ENCODE measurements around the gene USF2.

- TF ChIP-seq CTCF (optimal IDR thresholded peaks at IDR 0.05 in 1 of 3, IDR thresholded peaks at IDR 0.05 in 1 of 3, conservative IDR thresholded peaks at IDR 0.05 in 1 of 3; ENCODE audit: extremely low read depth in 1 of 3, insufficient read depth in 2 of 3, low read length in 3 of 3) (no peak), EZH2 (IDR thresholded peaks at IDR 0.05; ENCODE audit: low read length) (no peak)
Observed at GRCh38 chr19:35322014-35322413, 53.3 kb downstream of the USF2 start.

Measured in keratinocyte (primary cell).